Progenitor cell of endocrine pancreas (in vitro differentiated cells): ENCODE data around the gene TBC1D4. TPM values are rescaled to one million over a fixed set of nuclear protein-coding genes. Genes with fewer than 3 reads are reported as not detected.
"Not testable (repeated sequence)": the region's sequence is repeated elsewhere in the genome, so short reads cannot be mapped to it uniquely, and the experiment has no call there.

Source experiments
- DNase-seq: peaks from one replicate; pipeline ENCODE4 v3.0.0; 2021; ENCODE audit warnings: low spot score; ENCODE audit not compliant: unreplicated experiment
- H3K27ac Mint-ChIP-seq: 2 replicates; pipeline ENCODE4 v1.8.0; 2021; ENCODE audit warnings: mild to moderate bottlenecking, moderate library complexity, mixed read lengths
- H3K27me3 Mint-ChIP-seq: 2 replicates; pipeline ENCODE4 v1.8.0; 2021; ENCODE audit warnings: mixed read lengths
- H3K36me3 Mint-ChIP-seq: 2 replicates; pipeline ENCODE4 v1.8.0; 2022; ENCODE audit warnings: mixed read lengths; ENCODE audit not compliant: insufficient read depth
- H3K4me1 Mint-ChIP-seq: 2 replicates; pipeline ENCODE4 v1.8.0; 2021; ENCODE audit warnings: low read depth, mixed read lengths
- H3K4me3 Mint-ChIP-seq: 2 replicates; pipeline ENCODE4 v1.8.0; 2021; ENCODE audit warnings: low read depth, mild to moderate bottlenecking, moderate library complexity, mixed read lengths
- H3K9me3 Mint-ChIP-seq: 2 replicates; pipeline ENCODE4 v1.8.0; 2021; ENCODE audit warnings: low read depth, mixed read lengths
- total RNA-seq: library from RNA; stranded (reverse); gene quantifications from 2 replicates; pipeline ENCODE4 v1.2.1, GENCODE V29; 2021
- TF ChIP-seq, protein P1 (sequence below): fragments of 200-600 bp; sonication (generic); IDR thresholded peaks from one replicate; pipeline ENCODE4 v1.5.0; 2021; ENCODE audit warnings: antibody characterized with exemption, mild to moderate bottlenecking; ENCODE audit not compliant: unreplicated experiment

The TBC1D4 gene
- total RNA-seq, 1 donor from 2014 or later: 13.7 TPM

GRCh38 chr13:75443356-75443958 lies 38.5 kb downstream of the TBC1D4 start:
- peaks cover 3% of the 10 kb centered on the region for H3K4me1 Mint-ChIP-seq
- no peaks in the 10 kb centered on the region for H3K27me3 Mint-ChIP-seq
- no peaks in the 10 kb centered on the region for H3K9me3 Mint-ChIP-seq
- no peaks in the 10 kb centered on the region for H3K36me3 Mint-ChIP-seq
- no peak overlapping the region for H3K4me3 Mint-ChIP-seq
- TF ChIP-seq, protein P1, sequence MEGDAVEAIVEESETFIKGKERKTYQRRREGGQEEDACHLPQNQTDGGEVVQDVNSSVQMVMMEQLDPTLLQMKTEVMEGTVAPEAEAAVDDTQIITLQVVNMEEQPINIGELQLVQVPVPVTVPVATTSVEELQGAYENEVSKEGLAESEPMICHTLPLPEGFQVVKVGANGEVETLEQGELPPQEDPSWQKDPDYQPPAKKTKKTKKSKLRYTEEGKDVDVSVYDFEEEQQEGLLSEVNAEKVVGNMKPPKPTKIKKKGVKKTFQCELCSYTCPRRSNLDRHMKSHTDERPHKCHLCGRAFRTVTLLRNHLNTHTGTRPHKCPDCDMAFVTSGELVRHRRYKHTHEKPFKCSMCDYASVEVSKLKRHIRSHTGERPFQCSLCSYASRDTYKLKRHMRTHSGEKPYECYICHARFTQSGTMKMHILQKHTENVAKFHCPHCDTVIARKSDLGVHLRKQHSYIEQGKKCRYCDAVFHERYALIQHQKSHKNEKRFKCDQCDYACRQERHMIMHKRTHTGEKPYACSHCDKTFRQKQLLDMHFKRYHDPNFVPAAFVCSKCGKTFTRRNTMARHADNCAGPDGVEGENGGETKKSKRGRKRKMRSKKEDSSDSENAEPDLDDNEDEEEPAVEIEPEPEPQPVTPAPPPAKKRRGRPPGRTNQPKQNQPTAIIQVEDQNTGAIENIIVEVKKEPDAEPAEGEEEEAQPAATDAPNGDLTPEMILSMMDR: no peak
- no peak overlapping the region for H3K27ac Mint-ChIP-seq
- no peak for DNase-seq

- Mint-ChIP-seq H3K27ac (peak overlapping the region; percentile 23), H3K27me3 (no peaks in the 10 kb centered on the region), H3K4me3 (no peak overlapping the region), H3K4me1 (peaks cover 3% of the 10 kb centered on the region), H3K36me3 (no peaks in the 10 kb centered on the region), H3K9me3 (no peaks in the 10 kb centered on the region)
- TF ChIP-seq, protein P1: no peak
- no peak for DNase-seq
Measured at GRCh38 chr13:75442736-75443234, 39.2 kb downstream of the TBC1D4 start.

DNA sequence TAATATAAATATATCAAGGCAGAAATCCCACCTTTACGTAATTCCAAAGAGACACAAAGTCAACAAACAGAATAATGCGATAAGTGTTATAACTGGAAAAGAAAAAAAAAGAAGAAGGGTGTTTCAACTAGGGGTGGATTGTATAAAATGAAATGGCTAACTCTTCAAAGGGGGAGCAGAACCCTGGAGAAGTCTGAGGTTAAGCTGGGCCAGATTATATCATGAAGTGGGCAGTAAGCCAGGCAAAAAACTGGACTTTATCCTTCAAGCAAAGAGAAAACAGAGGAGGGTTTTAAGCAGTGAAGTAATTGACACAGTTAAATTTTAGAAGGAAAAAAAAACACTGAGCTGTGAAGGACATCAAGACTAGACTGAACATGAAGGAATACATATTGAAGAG lies 41.9 kb downstream of the TBC1D4 start:
- DNase-seq: no peak
- Mint-ChIP-seq H3K4me3 (no peak overlapping the region), H3K27ac (peak overlapping the region; percentile 72), H3K27me3 (no peaks in the 10 kb centered on the region), H3K9me3 (no peaks in the 10 kb centered on the region), H3K4me1 (peaks cover 3% of the 10 kb centered on the region), H3K36me3 (no peaks in the 10 kb centered on the region)
- TF ChIP-seq, protein P1: no peak

DNA sequence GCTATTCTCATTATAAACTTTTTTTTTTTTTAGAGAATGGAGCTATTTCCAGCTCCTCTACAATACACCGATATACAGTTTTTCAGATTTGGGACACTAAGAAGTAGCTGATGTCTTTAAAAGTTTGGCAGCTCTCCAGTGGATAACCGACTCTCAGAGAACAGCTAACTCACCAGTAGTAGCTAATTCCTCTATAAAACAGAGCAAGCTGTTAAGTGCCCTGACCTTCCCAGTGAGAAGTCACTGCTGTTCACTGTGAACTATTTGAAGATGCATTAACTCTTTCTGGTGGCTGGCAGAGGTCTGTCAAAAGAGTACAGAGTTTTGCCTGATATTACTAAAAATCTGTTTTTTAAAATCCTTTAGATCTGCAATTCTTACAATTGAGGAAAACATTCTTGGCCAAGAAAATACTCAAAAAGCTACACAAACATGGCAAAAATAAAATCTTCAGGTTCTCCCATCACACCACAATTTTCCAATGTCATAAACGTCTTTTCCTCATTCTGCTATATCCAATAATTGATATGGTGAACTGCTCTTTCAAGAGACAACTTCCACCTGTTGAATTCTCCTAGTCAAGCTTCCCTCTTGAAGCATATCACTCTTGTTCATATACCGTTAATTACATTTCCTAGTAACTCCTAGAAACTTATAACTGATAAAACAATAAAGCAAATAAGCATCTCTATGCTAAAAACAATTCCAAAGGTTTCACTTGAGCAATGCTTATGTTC lies 44.2 kb downstream of the TBC1D4 start:
- no peaks in the 10 kb centered on the region for H3K27me3 Mint-ChIP-seq
- H3K4me3 Mint-ChIP-seq: no peak overlapping the region
- H3K27ac Mint-ChIP-seq: no peak overlapping the region
- H3K36me3 Mint-ChIP-seq: no peaks in the 10 kb centered on the region
- no peaks in the 10 kb centered on the region for H3K4me1 Mint-ChIP-seq
- no peak for DNase-seq
- H3K9me3 Mint-ChIP-seq: peaks cover 4% of the 10 kb centered on the region
- TF ChIP-seq, protein P1: no peak

GRCh38 chr13:75434126-75434525 lies 47.8 kb downstream of the TBC1D4 start:
- not testable (repeated sequence) for H3K4me1 Mint-ChIP-seq, H3K36me3 Mint-ChIP-seq, H3K27me3 Mint-ChIP-seq, H3K27ac Mint-ChIP-seq, H3K4me3 Mint-ChIP-seq, H3K9me3 Mint-ChIP-seq, DNase-seq
